Measurements from ENCODE around the gene PDLIM5. TPM values are rescaled to one million over a fixed set of nuclear protein-coding genes. Genes with fewer than 3 reads are reported as not detected.
"Not testable (repeated sequence)": the region's sequence is repeated elsewhere in the genome, so short reads cannot be mapped to it uniquely, and the experiment has no call there.

The PDLIM5 gene
- total and polyA plus RNA-seq, 5 donors from 2014 or later, result 36.5 to 64.5 (median 45.3) TPM

GRCh38 chr4:94466923-94467322 lies 15.2 kb downstream of the PDLIM5 start:
- Histone ChIP-seq H3K9me3 (ENCODE audit: control insufficient read depth in 2 of 2, low read length in 2 of 2) (no peaks in the 10 kb centered on the region), H3K4me3 (ENCODE audit: low read depth, low read length) (no peak overlapping the region), H3K27me3 (ENCODE audit: control insufficient read depth, insufficient read depth, low read length) (no peaks in the 10 kb centered on the region), H3K27ac (ENCODE audit: insufficient read depth, low read length, poor library complexity, severe bottlenecking) (no peak overlapping the region), H3K36me3 (ENCODE audit: control insufficient read depth, insufficient read depth, low read length) (no peaks in the 10 kb centered on the region), H3K4me1 (ENCODE audit: control insufficient read depth, insufficient read depth, low read length, poor library complexity, severe bottlenecking) (no peaks in the 10 kb centered on the region)
- Mint-ChIP-seq H3K36me3 (peaks cover 16% of the 10 kb centered on the region), H3K4me1 (peaks cover 12 to 29% (median 17%) of the 10 kb centered on the region in 4 donors), H3K27me3 (no peaks in the 10 kb centered on the region), H3K4me3 (no peak overlapping the region), H3K27ac (no peak overlapping the region), H3K9me3 (peaks cover 0 to 7% (median 2%) of the 10 kb centered on the region in 7 donors)
- DNase-seq (no peak), ATAC-seq (ENCODE audit: low read depth in 2 of 2) (no peak)

GRCh38 chr4:94468093-94468769 lies 16.5 kb downstream of the PDLIM5 start:
- Mint-ChIP-seq H3K4me3 (no peak overlapping the region), H3K36me3 (peaks cover 19% of the 10 kb centered on the region), H3K4me1 (peaks cover 12 to 32% (median 16%) of the 10 kb centered on the region in 4 donors), H3K27ac (peak overlapping the region in 1 of 3 donors; percentile 29), H3K9me3 (peaks cover 0 to 7% (median 2%) of the 10 kb centered on the region in 7 donors), H3K27me3 (no peaks in the 10 kb centered on the region)
- Histone ChIP-seq H3K4me3 (ENCODE audit: low read depth, low read length) (no peak overlapping the region), H3K4me1 (ENCODE audit: control insufficient read depth, insufficient read depth, low read length, poor library complexity, severe bottlenecking) (no peaks in the 10 kb centered on the region), H3K9me3 (ENCODE audit: control insufficient read depth in 2 of 2, low read length in 2 of 2) (no peaks in the 10 kb centered on the region), H3K36me3 (ENCODE audit: control insufficient read depth, insufficient read depth, low read length) (no peaks in the 10 kb centered on the region), H3K27me3 (ENCODE audit: control insufficient read depth, insufficient read depth, low read length) (no peaks in the 10 kb centered on the region), H3K27ac (ENCODE audit: insufficient read depth, low read length, poor library complexity, severe bottlenecking) (no peak overlapping the region)
- DNase-seq, result no peak
- ATAC-seq (ENCODE audit: low read depth in 2 of 2), result no peak

GRCh38 chr4:94469221-94469784 lies 17.6 kb downstream of the PDLIM5 start:
- Mint-ChIP-seq H3K27ac (no peak overlapping the region), H3K9me3 (peaks cover 0 to 7% (median 2%) of the 10 kb centered on the region in 7 donors), H3K4me1 (peaks cover 5 to 26% (median 13%) of the 10 kb centered on the region in 4 donors), H3K27me3 (no peaks in the 10 kb centered on the region), H3K36me3 (peaks cover 19% of the 10 kb centered on the region), H3K4me3 (peak overlapping the region in 1 of 4 donors; percentile 3)
- Histone ChIP-seq H3K9me3 (ENCODE audit: control insufficient read depth in 2 of 2, low read length in 2 of 2) (no peaks in the 10 kb centered on the region), H3K36me3 (ENCODE audit: control insufficient read depth, insufficient read depth, low read length) (no peaks in the 10 kb centered on the region), H3K4me3 (ENCODE audit: low read depth, low read length) (no peak overlapping the region), H3K27ac (ENCODE audit: insufficient read depth, low read length, poor library complexity, severe bottlenecking) (no peak overlapping the region), H3K4me1 (ENCODE audit: control insufficient read depth, insufficient read depth, low read length, poor library complexity, severe bottlenecking) (no peaks in the 10 kb centered on the region), H3K27me3 (ENCODE audit: control insufficient read depth, insufficient read depth, low read length) (no peaks in the 10 kb centered on the region)
- no peak for DNase-seq
- no peak for ATAC-seq (ENCODE audit: low read depth in 2 of 2)

GRCh38 chr4:94470132-94470531 lies 18.4 kb downstream of the PDLIM5 start:
- Histone ChIP-seq H3K27me3 (ENCODE audit: control insufficient read depth, insufficient read depth, low read length) (no peaks in the 10 kb centered on the region), H3K4me3 (ENCODE audit: low read depth, low read length) (no peak overlapping the region), H3K36me3 (ENCODE audit: control insufficient read depth, insufficient read depth, low read length) (no peaks in the 10 kb centered on the region), H3K27ac (ENCODE audit: insufficient read depth, low read length, poor library complexity, severe bottlenecking) (no peak overlapping the region), H3K9me3 (ENCODE audit: control insufficient read depth in 2 of 2, low read length in 2 of 2) (no peaks in the 10 kb centered on the region), H3K4me1 (ENCODE audit: control insufficient read depth, insufficient read depth, low read length, poor library complexity, severe bottlenecking) (no peaks in the 10 kb centered on the region)
- H3K9me3 Mint-ChIP-seq, result peaks cover 0 to 7% (median 2%) of the 10 kb centered on the region in 7 donors
- no peak for DNase-seq
- H3K4me3 Mint-ChIP-seq, result no peak overlapping the region
- no peak for ATAC-seq (ENCODE audit: low read depth in 2 of 2)
- peaks cover 5 to 24% (median 13%) of the 10 kb centered on the region in 4 donors for H3K4me1 Mint-ChIP-seq
- no peaks in the 10 kb centered on the region for H3K27me3 Mint-ChIP-seq
- H3K27ac Mint-ChIP-seq, result no peak overlapping the region
- peaks cover 19% of the 10 kb centered on the region for H3K36me3 Mint-ChIP-seq

GRCh38 chr4:94470782-94471181 lies 19.0 kb downstream of the PDLIM5 start:
- not testable (repeated sequence) for ATAC-seq (ENCODE audit: low read depth in 2 of 2); H3K27ac Mint-ChIP-seq; H3K4me3 Mint-ChIP-seq; H3K27me3 ChIP-seq (ENCODE audit: control insufficient read depth, insufficient read depth, low read length); H3K27me3 Mint-ChIP-seq; H3K9me3 ChIP-seq (ENCODE audit: control insufficient read depth in 2 of 2, low read length in 2 of 2); H3K27ac ChIP-seq (ENCODE audit: insufficient read depth, low read length, poor library complexity, severe bottlenecking); H3K4me3 ChIP-seq (ENCODE audit: low read depth, low read length); DNase-seq; H3K4me1 ChIP-seq (ENCODE audit: control insufficient read depth, insufficient read depth, low read length, poor library complexity, severe bottlenecking); H3K36me3 ChIP-seq (ENCODE audit: control insufficient read depth, insufficient read depth, low read length); H3K9me3 Mint-ChIP-seq
- peaks cover 19% of the 10 kb centered on the region for H3K36me3 Mint-ChIP-seq
- peaks cover 5 to 22% (median 13%) of the 10 kb centered on the region in 4 donors for H3K4me1 Mint-ChIP-seq

GRCh38 chr4:94472056-94472826 lies 20.5 kb downstream of the PDLIM5 start:
- DNase-seq (no peak), ATAC-seq (ENCODE audit: low read depth in 2 of 2) (no peak)
- H3K27me3 ChIP-seq (ENCODE audit: control insufficient read depth, insufficient read depth, low read length), result no peaks in the 10 kb centered on the region
- no peak overlapping the region for H3K4me3 Mint-ChIP-seq
- no peaks in the 10 kb centered on the region for H3K4me1 ChIP-seq (ENCODE audit: control insufficient read depth, insufficient read depth, low read length, poor library complexity, severe bottlenecking)
- no peaks in the 10 kb centered on the region for H3K9me3 ChIP-seq (ENCODE audit: control insufficient read depth in 2 of 2, low read length in 2 of 2)
- no peak overlapping the region for H3K27ac Mint-ChIP-seq
- H3K27me3 Mint-ChIP-seq, result no peaks in the 10 kb centered on the region
- H3K36me3 ChIP-seq (ENCODE audit: control insufficient read depth, insufficient read depth, low read length), result no peaks in the 10 kb centered on the region
- no peak overlapping the region for H3K4me3 ChIP-seq (ENCODE audit: low read depth, low read length)
- peaks cover 0 to 7% (median 2%) of the 10 kb centered on the region in 7 donors for H3K9me3 Mint-ChIP-seq
- peaks cover 19% of the 10 kb centered on the region for H3K36me3 Mint-ChIP-seq
- H3K27ac ChIP-seq (ENCODE audit: insufficient read depth, low read length, poor library complexity, severe bottlenecking), result no peak overlapping the region
- peaks cover 7 to 19% (median 14%) of the 10 kb centered on the region in 4 donors for H3K4me1 Mint-ChIP-seq

- Mint-ChIP-seq H3K36me3 (peaks cover 14% of the 10 kb centered on the region), H3K4me1 (peaks cover 7 to 19% (median 11%) of the 10 kb centered on the region in 4 donors)
- H3K27ac ChIP-seq (ENCODE audit: insufficient read depth, low read length, poor library complexity, severe bottlenecking), result no peak overlapping the region
These were observed 23.3 kb downstream of the PDLIM5 start for GRCh38 chr4:94475050-94475449.

More at GRCh38 chr4:94475050-94475449, 23.3 kb downstream of the PDLIM5 start:
- Histone ChIP-seq H3K36me3 (ENCODE audit: control insufficient read depth, insufficient read depth, low read length) (no peaks in the 10 kb centered on the region), H3K4me3 (ENCODE audit: low read depth, low read length) (no peak overlapping the region), H3K4me1 (ENCODE audit: control insufficient read depth, insufficient read depth, low read length, poor library complexity, severe bottlenecking) (no peaks in the 10 kb centered on the region), H3K9me3 (ENCODE audit: control insufficient read depth in 2 of 2, low read length in 2 of 2) (no peaks in the 10 kb centered on the region), H3K27me3 (ENCODE audit: control insufficient read depth, insufficient read depth, low read length) (no peaks in the 10 kb centered on the region)
- H3K27ac Mint-ChIP-seq, result no peak overlapping the region
- H3K27me3 Mint-ChIP-seq, result no peaks in the 10 kb centered on the region
- no peak overlapping the region for H3K4me3 Mint-ChIP-seq
- DNase-seq, result no peak
- ATAC-seq (ENCODE audit: low read depth in 2 of 2), result no peak
- peaks cover 0 to 6% (median 0%) of the 10 kb centered on the region in 7 donors for H3K9me3 Mint-ChIP-seq
